K562 (cell line): Measurements from ENCODE around the gene EML5. TPM values are rescaled to one million over a fixed set of nuclear protein-coding genes. Genes with fewer than 3 reads are reported as not detected.

Experiments
- DACH1 ChIP-seq: fragments of 450-650 bp; IDR thresholded peaks from 2 replicates; pipeline ENCODE4 v1.6.1; 2018; ENCODE audit not compliant: partially characterized antibody
- FOS ChIP-seq: IDR thresholded peaks from 3 replicates; pipeline ENCODE4 v1.6.1; 2011; ENCODE audit not compliant: insufficient read length; ENCODE audit errors: extremely low read depth
- FOXM1 ChIP-seq, 2 experiments: fragments of 450-650 bp in 1 of 2; sonication (generic) in 1 of 2; formaldehyde crosslinking in 1 of 2; IDR thresholded peaks; 2 replicates each; pipeline versions ENCODE4 v1.6.1 to v1.9.0; 2017 to 2022; ENCODE audit warnings: low read depth in 2 of 2, mild to moderate bottlenecking in 2 of 2, missing genetic modification reagents in 1 of 2, moderate library complexity in 1 of 2
- HNRNPH1 ChIP-seq: fragments of 200-400 bp; formaldehyde crosslinking; optimal IDR thresholded peaks from 2 replicates; pipeline ENCODE3; 2017; ENCODE audit warnings: low read depth, mild to moderate bottlenecking, low read length, moderate library complexity
- MAFF ChIP-seq: IDR thresholded peaks from 2 replicates; pipeline ENCODE4 v1.6.1; 2012; ENCODE audit warnings: low read length, improper control_type of control experiment
- NFIC ChIP-seq: fragments of 450-650 bp; IDR thresholded peaks from 2 replicates; pipeline ENCODE4 v1.6.1; 2017; ENCODE audit warnings: mild to moderate bottlenecking, inconsistent platforms
- SMAD4 ChIP-seq: fragments of 250-450 bp; sonication (Bioruptor Pico); conservative IDR thresholded peaks from 2 replicates; pipeline ENCODE4 v1.8.0; 2021; ENCODE audit warnings: inconsistent platforms, mild to moderate bottlenecking, moderate library complexity
- ZNF232 ChIP-seq: sonication (generic); formaldehyde crosslinking; IDR thresholded peaks from 2 replicates; pipeline ENCODE4 v1.8.0; 2022; ENCODE audit warnings: mild to moderate bottlenecking, missing genetic modification reagents
- ZNF24 ChIP-seq: fragments of 450-650 bp; IDR thresholded peaks from 2 replicates; pipeline ENCODE4 v1.6.1; 2016
- ZNF507 ChIP-seq: conservative IDR thresholded peaks from 2 replicates; pipeline ENCODE4 v1.6.1; 2017; ENCODE audit warnings: missing genetic modification characterization, missing compliant biosample characterization
- polyA plus RNA-seq, 8 experiments: library from polyadenylated mRNA; depleted of rRNA in 4 of 8; stranded (reverse) in 5 of 8; unstranded in 3 of 8; fragments of >200 nt; fragmentation: Nextera tagmentation in 2 of 8; fragmentation: Illumina TruSeq in 1 of 8; extraction: Ambion mirVana in 2 of 8; extraction: Trizol in 1 of 8; gene quantifications; 2 replicates each; pipeline versions ENCODE4 v1.2.1 to v1.2.3, GENCODE V29; 2011 to 2014; ENCODE audit warnings: inconsistent platforms in 1 of 8, missing spikeins in 1 of 8
- total RNA-seq, 7 experiments: library from RNA; depleted of rRNA in 6 of 7; stranded (reverse); fragments of >200 nt in 6 of 7; fragmentation: Illumina TruSeq in 2 of 7; extraction: Trizol in 2 of 7; gene quantifications; 2 replicates each; pipeline versions ENCODE4 v1.2.1 to v1.2.3, GENCODE V29; 2011 to 2021; ENCODE audit warnings: low replicate concordance in 1 of 7
- TF ChIP-seq, protein P1 (sequence below): fragments of 450-650 bp; IDR thresholded peaks from 2 replicates; pipeline ENCODE4 v1.6.1; 2016; ENCODE audit warnings: missing biosample characterization, missing genetic modification characterization
- TF ChIP-seq, protein P2 (sequence below): fragments of 250-450 bp; sonication (Bioruptor Pico); IDR thresholded peaks from 2 replicates; pipeline ENCODE4 v1.9.0; 2021; ENCODE audit warnings: mild to moderate bottlenecking, inconsistent platforms
- TF ChIP-seq, protein P3 (sequence below): fragments of 200-800 bp; sonication (Bioruptor generic); IDR thresholded peaks from 2 replicates; pipeline ENCODE4 v1.6.1; 2017; ENCODE audit warnings: missing genetic modification characterization, missing compliant biosample characterization
- TF ChIP-seq, protein P4 (sequence below): sonication (generic); formaldehyde crosslinking; IDR thresholded peaks from 2 replicates; pipeline ENCODE4 v1.8.1; 2023; ENCODE audit warnings: missing genetic modification reagents, mild to moderate bottlenecking, borderline replicate concordance
- TF ChIP-seq, protein P5 (sequence below): sonication (generic); formaldehyde crosslinking; IDR thresholded peaks from 2 replicates; pipeline ENCODE4 v1.8.1; 2022; ENCODE audit warnings: missing genetic modification reagents

EML5 gene
- total and polyA plus RNA-seq, 9 of the 15 experiments (the other 6 are each of a cell fraction or from before 2014, with no cell fraction given) = 0.06 to 0.34 (median 0.22) TPM

DNA sequence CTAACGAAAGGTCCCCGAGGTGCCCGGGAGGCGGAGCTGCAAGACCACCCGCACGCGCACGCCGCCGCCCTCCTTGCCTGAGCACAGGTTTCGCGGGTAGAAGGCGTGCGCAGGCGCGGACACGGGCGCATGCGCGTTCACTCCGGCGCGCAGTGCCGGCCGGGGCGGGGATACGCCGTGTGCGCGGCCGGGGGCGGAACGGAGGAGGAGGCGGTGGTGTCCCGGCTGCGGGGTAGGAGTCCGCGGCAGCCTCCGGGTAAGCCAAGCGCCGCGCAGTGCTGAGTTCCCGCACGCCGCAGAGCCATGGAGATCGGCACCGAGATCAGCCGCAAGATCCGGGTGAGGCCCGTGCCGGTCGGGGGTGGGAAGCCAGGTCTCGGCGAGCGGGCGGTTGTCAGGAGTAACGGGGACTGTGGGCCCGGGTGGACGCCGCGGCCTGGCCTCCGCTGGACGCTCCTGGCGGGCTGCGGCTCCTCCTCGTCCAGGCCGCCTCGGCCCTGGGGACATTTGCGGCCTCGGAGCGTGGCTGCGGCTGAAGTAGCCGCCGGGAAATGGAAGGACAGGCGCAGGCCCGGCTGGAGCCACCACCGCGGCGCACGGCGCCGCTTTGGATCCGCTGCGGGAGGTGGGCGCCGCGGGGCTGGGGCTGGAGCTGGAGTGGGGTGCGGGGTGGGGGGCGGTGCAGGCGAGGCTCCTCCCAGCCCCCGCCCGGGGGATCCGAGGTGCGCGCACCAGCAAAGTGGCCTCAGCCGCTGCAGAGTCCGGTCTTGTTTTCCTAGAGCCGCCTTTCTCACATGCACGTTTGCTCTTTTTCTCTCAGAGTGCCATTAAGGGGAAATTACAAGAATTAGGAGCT lies 229.7 kb downstream of the EML5 start, which contains the start of gene ZC3H14 (continued):
- TF ChIP-seq, protein P1, sequence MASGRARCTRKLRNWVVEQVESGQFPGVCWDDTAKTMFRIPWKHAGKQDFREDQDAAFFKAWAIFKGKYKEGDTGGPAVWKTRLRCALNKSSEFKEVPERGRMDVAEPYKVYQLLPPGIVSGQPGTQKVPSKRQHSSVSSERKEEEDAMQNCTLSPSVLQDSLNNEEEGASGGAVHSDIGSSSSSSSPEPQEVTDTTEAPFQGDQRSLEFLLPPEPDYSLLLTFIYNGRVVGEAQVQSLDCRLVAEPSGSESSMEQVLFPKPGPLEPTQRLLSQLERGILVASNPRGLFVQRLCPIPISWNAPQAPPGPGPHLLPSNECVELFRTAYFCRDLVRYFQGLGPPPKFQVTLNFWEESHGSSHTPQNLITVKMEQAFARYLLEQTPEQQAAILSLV (tag) = no peak
- TF ChIP-seq FOXM1 (IDR thresholded peaks at IDR 0.05; ENCODE audit: low read depth) (no peak), FOXM1 (CRISPR knock-in tag; IDR thresholded peaks at IDR 0.05; ENCODE audit: low read depth) (0 out of 2 replicates have a peak, but pooled peaks have one; percentile 27), HNRNPH1 (no peak), DACH1 (no peak), SMAD4 (CRISPR knock-in tag) (0 out of 2 replicates have a peak, but pooled peaks have one; percentile 18), ZNF24 (0 out of 2 replicates have a peak, but pooled peaks have one; percentile 55), NFIC (no peak; the same call in 1 of the 2 replicates), FOS (no peak), ZNF232 (CRISPR knock-in tag) (0 out of 2 replicates have a peak, but pooled peaks have one; percentile 14), ZNF507 (no peak), MAFF (no peak)
- TF ChIP-seq, protein P2, sequence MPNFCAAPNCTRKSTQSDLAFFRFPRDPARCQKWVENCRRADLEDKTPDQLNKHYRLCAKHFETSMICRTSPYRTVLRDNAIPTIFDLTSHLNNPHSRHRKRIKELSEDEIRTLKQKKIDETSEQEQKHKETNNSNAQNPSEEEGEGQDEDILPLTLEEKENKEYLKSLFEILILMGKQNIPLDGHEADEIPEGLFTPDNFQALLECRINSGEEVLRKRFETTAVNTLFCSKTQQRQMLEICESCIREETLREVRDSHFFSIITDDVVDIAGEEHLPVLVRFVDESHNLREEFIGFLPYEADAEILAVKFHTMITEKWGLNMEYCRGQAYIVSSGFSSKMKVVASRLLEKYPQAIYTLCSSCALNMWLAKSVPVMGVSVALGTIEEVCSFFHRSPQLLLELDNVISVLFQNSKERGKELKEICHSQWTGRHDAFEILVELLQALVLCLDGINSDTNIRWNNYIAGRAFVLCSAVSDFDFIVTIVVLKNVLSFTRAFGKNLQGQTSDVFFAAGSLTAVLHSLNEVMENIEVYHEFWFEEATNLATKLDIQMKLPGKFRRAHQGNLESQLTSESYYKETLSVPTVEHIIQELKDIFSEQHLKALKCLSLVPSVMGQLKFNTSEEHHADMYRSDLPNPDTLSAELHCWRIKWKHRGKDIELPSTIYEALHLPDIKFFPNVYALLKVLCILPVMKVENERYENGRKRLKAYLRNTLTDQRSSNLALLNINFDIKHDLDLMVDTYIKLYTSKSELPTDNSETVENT (CRISPR knock-in tag) = no peak
- TF ChIP-seq, protein P3, sequence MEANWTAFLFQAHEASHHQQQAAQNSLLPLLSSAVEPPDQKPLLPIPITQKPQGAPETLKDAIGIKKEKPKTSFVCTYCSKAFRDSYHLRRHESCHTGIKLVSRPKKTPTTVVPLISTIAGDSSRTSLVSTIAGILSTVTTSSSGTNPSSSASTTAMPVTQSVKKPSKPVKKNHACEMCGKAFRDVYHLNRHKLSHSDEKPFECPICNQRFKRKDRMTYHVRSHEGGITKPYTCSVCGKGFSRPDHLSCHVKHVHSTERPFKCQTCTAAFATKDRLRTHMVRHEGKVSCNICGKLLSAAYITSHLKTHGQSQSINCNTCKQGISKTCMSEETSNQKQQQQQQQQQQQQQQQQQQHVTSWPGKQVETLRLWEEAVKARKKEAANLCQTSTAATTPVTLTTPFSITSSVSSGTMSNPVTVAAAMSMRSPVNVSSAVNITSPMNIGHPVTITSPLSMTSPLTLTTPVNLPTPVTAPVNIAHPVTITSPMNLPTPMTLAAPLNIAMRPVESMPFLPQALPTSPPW (CRISPR knock-in tag) = peak; percentile 79
- TF ChIP-seq, protein P4, sequence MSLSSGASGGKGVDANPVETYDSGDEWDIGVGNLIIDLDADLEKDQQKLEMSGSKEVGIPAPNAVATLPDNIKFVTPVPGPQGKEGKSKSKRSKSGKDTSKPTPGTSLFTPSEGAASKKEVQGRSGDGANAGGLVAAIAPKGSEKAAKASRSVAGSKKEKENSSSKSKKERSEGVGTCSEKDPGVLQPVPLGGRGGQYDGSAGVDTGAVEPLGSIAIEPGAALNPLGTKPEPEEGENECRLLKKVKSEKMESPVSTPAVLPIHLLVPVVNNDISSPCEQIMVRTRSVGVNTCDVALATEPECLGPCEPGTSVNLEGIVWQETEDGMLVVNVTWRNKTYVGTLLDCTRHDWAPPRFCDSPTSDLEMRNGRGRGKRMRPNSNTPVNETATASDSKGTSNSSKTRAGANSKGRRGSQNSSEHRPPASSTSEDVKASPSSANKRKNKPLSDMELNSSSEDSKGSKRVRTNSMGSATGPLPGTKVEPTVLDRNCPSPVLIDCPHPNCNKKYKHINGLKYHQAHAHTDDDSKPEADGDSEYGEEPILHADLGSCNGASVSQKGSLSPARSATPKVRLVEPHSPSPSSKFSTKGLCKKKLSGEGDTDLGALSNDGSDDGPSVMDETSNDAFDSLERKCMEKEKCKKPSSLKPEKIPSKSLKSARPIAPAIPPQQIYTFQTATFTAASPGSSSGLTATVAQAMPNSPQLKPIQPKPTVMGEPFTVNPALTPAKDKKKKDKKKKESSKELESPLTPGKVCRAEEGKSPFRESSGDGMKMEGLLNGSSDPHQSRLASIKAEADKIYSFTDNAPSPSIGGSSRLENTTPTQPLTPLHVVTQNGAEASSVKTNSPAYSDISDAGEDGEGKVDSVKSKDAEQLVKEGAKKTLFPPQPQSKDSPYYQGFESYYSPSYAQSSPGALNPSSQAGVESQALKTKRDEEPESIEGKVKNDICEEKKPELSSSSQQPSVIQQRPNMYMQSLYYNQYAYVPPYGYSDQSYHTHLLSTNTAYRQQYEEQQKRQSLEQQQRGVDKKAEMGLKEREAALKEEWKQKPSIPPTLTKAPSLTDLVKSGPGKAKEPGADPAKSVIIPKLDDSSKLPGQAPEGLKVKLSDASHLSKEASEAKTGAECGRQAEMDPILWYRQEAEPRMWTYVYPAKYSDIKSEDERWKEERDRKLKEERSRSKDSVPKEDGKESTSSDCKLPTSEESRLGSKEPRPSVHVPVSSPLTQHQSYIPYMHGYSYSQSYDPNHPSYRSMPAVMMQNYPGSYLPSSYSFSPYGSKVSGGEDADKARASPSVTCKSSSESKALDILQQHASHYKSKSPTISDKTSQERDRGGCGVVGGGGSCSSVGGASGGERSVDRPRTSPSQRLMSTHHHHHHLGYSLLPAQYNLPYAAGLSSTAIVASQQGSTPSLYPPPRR = no peak
- TF ChIP-seq, protein P5, sequence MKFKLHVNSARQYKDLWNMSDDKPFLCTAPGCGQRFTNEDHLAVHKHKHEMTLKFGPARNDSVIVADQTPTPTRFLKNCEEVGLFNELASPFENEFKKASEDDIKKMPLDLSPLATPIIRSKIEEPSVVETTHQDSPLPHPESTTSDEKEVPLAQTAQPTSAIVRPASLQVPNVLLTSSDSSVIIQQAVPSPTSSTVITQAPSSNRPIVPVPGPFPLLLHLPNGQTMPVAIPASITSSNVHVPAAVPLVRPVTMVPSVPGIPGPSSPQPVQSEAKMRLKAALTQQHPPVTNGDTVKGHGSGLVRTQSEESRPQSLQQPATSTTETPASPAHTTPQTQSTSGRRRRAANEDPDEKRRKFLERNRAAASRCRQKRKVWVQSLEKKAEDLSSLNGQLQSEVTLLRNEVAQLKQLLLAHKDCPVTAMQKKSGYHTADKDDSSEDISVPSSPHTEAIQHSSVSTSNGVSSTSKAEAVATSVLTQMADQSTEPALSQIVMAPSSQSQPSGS = no peak
